COLO829 (cell line): Measurements from ENCODE around the gene SPOP.

ENCODE experiments used
- DNase-seq: peaks from one replicate; pipeline ENCODE4 v3.0.0; 2012; ENCODE audit warnings: low spot score

The SPOP gene

DNA sequence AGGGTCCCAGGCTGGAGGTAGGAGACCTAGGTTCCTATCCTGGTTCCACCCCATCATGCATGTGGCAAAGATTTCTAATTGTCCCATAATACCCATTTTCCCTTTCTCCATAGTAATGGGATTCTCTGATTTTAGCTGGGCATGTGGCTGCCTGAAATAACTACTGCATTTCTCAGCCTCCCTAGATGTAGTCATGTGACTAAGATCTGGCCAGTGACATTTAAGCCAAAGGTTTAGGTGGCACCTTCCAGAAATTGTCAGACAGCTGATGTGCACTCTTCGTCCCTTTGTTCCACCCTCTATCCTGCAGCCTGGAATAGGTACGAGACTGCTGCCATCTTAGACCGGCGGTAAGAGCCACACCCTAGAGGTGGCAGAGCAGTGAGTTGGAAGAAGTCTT, 94.0 kb downstream of the SPOP start:
- DNase-seq, result no peak

DNA sequence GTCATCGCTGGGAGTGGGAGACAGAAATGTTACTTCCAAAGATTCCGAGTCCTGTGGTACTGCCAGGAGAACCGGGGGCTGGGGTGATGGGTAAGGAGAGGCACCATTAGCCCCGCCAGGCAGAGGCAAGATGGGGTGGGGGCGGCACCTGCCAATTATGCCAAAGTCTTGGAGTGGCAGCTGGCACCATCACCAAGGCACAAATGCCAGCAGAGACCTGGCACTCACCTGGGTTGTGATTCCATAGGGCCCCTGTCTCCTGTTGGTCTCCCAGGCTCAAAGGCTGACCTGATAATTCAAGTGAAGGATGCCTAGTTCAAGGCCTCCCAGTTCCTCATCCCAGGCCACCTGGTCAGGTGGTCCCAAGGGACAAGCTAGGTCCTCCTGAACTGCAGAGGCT, 94.7 kb downstream of the SPOP start:
- DNase-seq, result no peak

DNA sequence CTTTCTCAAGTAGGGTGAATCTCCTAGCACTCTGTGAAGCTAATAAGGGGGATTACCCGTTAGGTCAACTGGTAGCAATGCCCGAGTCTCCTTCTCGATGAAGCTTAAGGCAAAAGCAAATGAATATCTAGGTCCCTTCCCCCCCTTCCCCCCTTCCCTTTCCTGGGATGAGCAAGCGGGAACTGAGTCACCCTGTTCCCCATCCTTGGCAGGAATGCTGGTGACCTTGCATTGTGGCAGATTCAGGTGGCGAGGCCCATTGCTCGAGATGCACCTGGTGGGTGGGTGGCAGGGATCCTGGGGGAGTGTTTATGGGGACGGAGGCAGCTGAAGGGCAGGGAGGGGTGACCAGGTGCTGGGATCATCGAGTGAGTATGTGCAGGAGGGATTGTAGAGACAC, 95.1 kb downstream of the SPOP start:
- no peak for DNase-seq

DNA sequence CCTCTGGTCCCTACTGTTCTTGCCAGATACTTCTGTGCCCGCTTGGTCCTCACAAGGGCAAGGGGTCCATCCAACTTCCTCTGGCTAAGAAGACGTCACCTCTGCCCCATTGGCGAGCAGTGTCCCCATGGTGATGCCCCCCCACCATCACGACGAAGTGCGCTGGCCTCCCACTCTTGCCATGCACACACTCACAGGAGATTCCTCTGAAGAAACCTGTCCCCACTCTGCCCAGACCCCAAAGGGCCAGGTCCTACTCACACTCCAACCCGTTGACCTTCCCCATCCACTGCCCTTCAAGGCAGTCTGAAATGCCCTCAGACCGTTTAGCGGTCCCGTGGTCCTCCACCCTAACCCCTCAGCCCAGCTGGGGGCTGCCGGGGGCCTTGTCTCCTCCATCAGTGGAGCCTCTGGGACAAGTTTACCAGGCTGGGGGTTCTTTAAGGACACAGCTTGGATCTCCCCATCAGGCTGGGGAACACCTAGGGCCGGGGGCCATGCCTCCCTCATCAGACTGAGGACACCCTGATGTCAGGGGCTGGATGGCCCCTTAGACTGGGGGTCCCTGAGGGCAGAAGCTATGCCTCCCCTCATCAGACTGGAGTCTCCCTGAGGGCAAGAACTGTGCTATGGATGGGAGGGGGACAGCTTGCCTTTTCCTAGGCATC, 95.7 kb downstream of the SPOP start:
- no peak for DNase-seq

DNA sequence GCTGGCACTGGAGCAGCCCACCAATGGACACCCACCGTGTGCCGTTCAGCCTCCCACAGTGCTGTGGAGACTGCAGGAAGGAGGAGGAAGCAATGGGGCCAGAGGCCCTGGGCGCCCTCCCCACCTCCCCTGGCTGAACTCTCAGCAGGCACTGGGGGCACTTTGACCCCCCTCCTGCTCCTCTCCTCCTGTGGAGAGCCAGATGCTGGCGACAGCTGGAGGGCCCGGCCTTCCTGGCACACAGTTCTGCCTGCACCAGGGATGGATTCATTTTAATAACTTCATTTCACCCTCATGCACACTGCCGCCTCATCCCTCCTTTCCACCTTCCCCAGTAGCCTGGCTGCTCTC, 96.3 kb downstream of the SPOP start:
- DNase-seq, result no peak

DNA sequence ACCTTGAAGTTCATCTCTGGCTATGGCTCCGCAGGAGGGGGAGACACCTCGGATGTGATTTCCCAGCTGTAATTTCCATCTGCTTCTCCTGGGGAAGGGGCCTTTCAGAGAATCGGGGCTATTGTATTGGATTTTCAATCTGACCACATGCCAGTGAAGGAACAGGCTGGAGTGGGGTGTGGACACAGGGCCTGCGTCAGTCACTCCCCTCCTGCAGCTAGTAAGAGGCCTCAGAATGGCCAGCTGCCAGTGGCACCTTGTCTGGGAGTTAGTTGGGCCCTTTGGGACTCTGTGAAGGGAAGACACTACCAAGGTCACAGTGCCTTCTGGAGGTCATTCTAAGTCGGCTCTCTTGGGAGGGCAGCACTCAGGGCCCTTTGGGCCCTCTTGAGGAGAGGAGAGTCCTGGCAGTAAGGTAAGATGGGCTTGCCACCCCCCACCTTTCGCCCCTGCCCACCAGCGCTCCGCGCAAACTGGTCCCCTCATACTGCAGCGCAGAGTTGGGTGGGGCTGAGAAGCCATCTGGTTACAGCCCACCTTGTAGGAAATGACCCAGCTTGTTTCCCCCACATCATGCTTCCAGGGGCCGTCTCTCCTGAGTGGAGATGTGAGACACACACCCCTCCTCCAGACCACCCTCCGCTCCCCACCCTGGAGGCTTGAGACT, 96.8 kb downstream of the SPOP start:
- DNase-seq, result no peak

DNA sequence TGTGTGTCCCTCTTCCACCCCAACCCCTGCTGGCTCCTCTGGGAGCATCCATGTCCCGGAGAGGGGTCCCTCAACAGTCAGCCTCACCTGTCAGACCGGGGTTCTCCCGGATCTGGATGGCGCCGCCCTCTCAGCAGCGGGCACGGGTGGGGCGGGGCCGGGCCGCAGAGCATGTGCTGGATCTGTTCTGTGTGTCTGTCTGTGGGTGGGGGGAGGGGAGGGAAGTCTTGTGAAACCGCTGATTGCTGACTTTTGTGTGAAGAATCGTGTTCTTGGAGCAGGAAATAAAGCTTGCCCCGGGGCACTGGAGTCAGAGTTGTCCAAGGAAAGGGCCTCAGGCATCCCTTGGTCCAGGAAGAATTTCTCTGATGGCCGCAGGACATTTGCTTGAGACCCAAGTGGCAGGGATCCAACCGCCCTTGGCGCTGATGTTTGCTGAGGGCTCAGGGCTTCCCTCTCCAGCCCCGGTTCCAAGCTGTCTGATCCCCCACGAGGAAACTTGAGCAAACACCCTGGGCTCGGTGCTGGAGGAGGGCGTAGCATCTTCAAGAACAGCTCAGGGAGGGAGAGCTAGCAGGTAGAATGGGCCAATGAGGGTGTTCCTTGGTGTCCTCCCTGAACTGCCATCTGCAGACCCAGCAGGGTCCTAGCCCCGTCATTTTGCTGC, 97.7 kb downstream of the SPOP start:
- no peak for DNase-seq

DNA sequence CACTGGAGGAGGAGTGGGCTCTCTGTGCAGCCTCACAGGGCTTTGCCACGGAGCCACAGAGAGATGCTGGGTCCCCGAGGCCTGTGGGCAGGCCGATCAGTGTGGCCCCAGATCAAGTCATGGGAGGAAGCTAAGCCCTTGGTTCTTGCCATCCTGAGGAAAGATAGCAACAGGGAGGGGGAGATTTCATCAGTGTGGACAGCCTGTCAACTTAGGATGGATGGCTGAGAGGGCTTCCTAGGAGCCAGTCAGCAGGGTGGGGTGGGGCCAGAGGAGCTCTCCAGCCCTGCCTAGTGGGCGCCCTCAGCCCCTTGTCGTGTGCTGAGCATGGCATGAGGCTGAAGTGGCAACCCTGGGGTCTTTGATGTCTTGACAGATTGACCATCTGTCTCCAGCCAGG, 98.4 kb downstream of the SPOP start:
- no peak for DNase-seq

DNA sequence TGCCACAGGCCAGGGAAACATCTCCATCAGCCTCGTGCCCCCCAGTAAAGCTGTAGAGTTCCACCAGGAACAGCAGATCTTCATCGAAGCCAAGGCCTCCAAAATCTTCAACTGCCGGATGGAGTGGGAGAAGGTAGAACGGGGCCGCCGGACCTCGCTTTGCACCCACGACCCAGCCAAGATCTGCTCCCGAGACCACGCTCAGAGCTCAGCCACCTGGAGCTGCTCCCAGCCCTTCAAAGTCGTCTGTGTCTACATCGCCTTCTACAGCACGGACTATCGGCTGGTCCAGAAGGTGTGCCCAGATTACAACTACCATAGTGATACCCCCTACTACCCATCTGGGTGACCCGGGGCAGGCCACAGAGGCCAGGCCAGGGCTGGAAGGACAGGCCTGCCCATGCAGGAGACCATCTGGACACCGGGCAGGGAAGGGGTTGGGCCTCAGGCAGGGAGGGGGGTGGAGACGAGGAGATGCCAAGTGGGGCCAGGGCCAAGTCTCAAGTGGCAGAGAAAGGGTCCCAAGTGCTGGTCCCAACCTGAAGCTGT, 98.9 kb downstream of the SPOP start:
- DNase-seq, result no peak

DNA sequence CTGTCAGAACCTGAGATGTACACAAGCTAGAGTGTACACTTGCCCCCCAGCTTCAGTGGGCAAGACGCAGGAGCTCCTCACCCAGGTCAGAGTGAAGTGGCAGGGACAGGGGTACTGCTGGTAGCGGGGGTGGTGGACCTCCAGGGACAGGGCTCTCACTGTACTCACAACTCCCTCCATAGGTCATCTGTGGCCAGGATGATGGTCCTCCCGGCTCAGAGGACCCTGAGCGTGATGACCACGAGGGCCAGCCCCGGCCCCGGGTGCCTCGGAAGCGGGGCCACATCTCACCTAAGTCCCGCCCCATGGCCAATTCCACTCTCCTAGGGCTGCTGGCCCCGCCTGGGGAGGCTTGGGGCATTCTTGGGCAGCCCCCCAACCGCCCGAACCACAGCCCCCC, 99.5 kb downstream of the SPOP start:
- DNase-seq, result no peak

DNA sequence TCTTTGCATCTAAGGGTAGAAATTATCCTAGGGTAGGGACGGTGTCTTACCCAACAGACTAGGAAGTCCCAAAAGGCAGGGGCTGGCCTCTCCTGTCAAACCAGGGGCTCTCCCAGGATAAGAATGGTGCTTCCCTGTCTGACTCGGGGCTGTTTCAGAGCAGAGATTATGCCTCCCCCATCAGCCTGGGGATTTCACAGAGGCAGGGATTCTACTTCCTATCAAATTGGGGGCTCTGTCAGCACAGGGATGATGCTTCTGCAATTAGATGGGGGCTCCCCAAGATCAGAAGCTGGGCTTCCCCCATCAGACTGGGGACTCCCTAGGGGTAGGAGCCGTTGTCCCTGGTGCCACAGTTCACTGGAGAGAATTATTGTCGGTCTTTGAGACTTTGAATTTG, 99.9 kb downstream of the SPOP start:
- DNase-seq, result no peak

DNA sequence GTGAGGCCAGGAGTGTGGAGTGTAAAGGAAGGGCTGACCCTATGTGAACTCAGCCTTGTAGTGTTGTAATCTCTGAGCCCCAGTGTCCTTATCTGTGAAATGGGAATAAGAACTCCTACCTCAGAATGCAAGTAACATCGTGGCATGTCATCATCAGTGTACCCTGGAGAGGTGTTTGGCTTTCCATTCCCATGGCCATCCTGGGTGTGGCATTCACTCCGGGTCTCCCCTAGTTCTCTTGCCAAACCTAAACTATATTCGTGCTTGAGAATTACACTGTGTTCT, 100.3 kb downstream of the SPOP start:
- DNase-seq, result no peak

DNA sequence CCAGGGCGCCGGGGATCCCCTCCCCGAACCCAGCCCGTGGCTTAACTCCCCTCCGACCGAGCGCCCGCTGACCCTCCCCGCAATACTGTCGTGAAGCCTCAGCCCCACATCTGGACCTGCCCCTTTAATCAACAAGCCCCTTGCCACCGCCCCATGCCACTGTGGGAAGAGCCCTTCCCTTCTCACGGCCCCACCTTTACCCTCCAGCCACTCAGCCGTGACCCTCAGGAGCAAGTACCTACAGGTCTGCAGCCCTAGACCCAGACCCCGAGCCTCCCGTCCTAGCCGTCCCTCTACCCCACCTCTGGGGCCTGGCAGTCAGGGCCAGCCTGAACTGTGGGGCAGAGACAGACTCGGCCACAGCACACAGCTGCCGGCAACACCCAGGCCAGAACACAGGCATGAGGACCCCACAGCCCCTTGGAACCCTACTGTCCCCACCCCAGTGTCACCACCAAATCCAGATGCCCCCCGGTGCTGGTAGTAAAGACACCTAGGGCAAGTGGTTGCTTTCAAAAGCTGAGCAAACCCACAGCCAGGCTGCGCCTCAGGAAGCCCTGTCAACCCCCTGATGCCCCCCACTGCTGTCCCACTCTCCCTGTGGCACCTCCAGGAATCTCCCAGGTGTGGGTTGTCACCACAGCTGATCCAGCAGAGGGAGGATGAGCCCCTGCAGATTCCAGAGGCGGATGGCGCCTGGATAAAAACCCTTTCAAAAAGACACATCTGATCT, 100.8 kb downstream of the SPOP start:
- no peak for DNase-seq

DNA sequence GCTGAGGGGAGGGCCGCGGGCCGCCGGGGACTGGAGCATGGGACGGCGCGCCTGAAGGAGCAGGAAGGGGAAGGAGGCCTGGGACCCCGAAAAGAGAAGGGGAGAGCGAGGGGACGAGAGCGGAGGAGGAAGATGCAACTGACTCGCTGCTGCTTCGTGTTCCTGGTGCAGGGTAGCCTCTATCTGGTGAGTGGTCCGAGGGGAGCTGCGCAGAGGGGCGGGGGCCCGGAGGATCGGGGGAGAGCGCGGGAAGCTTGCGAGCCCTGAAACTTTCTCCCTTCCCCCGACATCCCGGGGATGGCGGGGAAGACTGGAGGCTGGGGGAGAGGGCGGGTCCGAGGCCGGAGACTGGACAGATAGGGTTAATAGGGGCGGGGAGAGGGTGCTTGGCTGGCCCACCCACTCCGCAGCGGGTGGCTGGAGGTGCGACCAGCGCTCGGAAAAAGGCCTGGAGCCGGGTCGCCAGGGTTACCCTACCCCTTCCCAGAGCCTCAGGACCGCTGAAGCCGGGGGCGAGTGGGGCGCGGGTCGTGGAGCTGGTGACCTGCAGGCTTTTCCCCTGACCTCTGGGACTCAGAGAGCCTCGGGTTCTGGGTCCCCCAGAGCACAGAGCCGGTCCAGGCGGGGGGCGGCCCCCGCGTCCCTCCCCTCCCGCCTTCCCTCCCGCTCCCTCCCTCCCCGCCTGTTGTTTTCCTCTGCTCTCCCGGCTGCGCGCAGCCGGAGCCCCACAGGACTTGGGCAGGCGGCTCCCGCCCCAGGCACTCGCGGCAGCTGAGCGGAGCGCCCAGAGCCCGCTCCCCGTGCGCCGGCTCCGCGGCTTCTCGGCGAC, 101.6 kb downstream of the SPOP start:
- no peak for DNase-seq

DNA sequence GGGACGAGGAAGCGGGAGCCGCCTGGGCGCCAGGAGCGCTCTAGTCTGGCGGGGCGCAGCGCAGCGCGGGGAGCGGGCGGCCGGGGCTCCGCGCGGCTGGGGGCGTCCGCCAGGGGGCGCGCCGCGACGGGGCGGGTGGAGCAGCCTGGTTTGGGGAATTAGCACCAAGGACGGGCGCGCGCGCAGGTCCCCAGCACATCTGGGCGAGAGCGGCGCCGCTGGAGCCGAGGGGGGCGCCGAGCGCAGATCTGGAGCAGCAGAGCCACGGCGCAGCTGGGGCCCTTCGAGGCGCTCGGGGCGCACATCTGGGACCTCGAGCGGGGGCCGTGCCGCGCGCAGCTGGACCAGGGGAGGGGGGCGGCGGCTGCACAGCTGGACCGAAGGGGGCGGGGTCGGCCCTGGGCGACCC, 102.2 kb downstream of the SPOP start, which contains the start of gene NXPH3:
NXPH3 (plus strand) TSS at position 193 of the 409 bp plus-strand sequence. CDS start 349 bp downstream, outside the sequence.
- no peak for DNase-seq

DNA sequence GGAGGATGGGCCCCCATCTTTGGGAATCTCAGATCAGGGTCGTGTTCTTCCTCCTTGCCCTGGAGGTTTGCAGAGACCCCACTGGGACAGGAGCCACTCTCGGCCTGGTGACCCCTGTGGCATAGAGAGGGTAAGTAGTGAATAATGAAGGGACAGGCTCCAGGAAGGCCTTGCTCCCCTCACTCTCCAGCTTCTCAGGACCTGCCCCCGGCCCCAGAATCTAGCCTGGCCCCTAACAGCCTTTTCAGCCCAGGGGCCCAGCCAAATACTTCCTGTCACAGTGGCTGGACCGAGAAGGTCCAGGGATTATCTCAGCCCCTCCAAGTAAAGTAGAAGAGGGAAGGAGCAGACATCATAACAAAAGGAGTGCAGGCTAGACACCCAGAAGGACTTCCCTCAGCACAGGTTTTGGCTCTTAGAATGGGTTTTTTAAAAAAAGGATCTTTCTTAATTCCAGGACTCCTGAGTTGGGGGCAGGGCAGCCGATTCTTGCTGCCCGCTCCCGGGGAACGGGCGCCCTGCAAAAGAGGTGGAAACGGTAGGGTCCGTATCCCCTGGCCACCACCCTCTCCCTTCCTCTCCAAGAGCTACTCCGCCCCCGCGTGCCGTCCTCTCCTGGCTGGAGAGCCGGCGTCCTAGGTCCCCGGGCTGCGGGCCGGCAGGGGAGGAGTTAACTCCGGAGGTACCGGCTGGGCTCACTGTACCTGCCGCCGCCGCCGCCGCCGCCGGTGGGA, 102.8 kb downstream of the SPOP start:
- DNase-seq, result no peak

DNA sequence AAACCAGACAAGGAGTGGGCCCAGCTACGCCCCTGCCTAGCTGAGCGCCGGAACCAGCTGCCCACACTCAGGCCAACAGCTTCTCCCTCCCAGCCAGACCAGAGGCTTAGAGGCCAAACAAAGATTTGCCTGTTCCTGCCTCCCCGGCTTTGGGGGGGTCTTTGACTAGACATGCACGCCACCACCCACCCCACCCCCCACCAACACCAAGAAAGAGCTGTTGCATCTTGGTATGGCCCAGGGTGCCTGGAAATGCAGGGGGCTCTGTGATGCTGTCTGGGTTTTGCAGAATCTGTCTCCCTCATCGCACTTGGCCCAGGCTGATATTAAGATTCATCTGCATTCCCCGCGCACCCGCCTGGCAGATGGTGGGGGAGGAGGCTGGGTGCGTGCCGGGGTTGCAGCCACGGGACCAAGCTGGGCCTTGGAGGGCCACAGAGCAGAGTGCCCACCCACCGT, 103.5 kb downstream of the SPOP start:
- no peak for DNase-seq

DNA sequence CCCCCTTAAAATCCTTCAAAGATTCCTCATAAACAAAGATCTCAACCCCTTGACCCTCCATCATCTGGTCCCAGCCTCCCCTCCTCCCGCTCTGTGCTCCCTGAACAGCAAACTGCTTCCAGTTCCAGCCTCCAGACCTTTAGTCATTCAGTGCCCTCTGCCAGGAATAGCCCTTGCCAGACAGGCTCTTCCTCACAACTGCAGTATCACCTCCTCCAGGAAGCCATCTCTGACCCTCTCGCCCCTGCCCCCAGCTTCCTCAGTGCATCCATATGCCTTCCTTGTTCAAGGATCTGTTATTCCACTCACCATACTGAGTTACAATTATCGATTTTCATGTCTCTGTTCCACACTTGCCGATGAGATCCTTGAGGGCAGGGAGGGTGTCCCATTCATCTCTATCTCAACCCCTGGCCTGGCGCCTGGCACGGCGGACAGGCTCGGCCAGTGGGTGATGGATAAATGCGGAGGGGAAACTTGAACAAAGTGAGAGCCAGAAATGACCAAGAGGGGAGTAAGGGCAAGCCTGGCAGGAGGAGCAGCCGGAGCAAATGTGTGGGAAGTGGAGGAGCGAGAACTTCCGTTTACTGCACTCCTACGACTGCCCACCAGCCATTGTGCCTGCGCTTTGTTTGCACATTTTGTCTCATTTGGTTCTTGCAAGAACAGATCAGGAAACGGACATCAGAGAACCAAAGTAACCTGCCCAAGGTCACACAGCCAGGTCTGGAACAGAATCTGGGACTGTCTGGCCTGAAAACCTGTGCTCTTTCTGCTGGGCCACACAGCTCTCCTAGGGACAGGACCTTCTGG, 104.2 kb downstream of the SPOP start:
- no peak for DNase-seq

DNA sequence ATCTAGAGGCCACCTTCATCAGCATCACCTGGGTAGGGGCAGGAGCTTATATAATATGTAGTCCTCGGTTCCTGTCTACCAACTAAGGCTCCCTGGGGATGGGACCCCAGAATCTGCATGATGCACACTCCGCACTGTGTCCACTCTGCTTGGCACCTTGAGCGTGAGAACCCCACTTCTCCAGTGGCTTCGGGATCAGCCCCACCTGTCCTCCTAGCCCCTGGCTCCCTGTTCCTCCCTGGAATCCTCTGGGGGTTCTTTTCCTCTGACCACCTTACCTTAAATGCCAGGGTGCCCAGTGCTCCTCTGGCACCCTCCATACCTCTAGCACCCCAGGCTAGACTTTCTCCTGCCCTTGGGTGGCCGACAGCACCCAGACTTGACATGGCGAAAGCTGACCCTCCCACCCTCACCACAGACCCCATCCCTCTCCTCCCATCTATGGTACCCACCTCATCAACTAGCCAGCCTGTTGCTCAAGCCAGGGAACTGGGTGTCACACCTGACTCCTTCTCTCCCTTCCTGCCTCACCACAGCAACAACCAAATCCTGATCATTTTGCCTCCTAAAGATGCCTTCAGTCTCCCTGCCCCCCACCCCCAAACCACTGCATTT, 105.0 kb downstream of the SPOP start:
- no peak for DNase-seq

DNA sequence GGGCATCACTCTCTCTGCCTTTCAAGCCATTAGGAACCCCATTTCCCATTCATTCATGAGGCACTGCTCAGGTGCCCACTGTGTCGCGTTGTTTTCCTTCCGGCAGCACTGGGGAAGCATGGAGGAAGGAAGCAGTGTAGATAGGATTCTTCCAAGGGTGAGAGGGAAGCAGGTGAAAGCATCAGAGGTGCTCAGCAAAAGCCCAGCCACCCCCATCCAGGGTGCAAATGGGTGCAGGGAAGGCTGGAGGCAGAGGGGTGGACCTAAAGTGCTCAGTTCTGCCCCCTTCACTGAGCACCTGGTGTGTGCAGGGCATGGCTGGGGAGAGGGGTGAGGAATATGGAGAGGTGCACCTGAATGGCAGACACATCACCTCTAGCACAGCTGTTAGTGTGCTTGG, 105.7 kb downstream of the SPOP start:
- DNase-seq, result no peak
